Esophagus squamous epithelium (tissue), 4 donors: ENCODE results near the gene RNF220.

Experiments used
- CTCF ChIP-seq, 6 experiments: fragments of 450-650 bp in 4 of 6; fragments of 200-600 bp in 2 of 6; sonication (generic) in 2 of 6; IDR thresholded peaks; one replicate each; pipeline ENCODE4 v1.5.1; 2016 to 2019; ENCODE audit warnings: antibody characterized with exemption in 6 of 6, mild to moderate bottlenecking in 4 of 6, moderate library complexity in 4 of 6
- POLR2A ChIP-seq, 4 donors: fragments of 450-650 bp; IDR thresholded peaks; one replicate each; pipeline ENCODE4 v1.6.1; 2017; ENCODE audit warnings: antibody characterized with exemption in 4 of 4, mild to moderate bottlenecking in 4 of 4, moderate library complexity in 3 of 4

DNA sequence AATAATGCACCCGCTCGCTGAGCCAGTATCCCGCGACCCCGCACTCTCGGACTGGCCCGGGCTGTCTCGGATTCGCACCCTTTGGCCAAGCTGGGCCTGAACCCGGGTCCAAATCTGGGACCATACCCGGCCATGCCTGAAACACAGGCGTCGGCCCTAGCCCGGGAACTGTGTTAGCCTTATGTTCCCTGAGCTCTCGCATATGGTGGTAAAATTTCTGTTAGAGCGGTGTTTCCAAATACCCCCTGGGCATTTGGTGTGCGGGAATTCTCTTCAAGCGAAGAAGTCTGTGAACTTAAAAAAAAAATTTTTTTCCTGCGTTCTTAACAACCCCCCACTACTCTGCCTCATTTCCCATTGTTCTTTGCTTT, 3.1 kb downstream of the RNF220 start:
- TF ChIP-seq CTCF (IDR thresholded peaks at IDR 0.05) (no peak), POLR2A (IDR thresholded peaks at IDR 0.05) (no peak)
